CD4-positive, alpha-beta T cell treated with Interleukin-12 subunit alpha and Interleukin-12 subunit beta, for 1 hour (primary cell): ENCODE results near the gene RGS7.
"Not testable (repeated sequence)": the region's sequence is repeated elsewhere in the genome, so short reads cannot be mapped to it uniquely, and the experiment has no call there.

Experiments
- DNase-seq: peaks from one replicate; pipeline ENCODE4 v3.0.0-alpha.2; 2020

RGS7 gene

DNA sequence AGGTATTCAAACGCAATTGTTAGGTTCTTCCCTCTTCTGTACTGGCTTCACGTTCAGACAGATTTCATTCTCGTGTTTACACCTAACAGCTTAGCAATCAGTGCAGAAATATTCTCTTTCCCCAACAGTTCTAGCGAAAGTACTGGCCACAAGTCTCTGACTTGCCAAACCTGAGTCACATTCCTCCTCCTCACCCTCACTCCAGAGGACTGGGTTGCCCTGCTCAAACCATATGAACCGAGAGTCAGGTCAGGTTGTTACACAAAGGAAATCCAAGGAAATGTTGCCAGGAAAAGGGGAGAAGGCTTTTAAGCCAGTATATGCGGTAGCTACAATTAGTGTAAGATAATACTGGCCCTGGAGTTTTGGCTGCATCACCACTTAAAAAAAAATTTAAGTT lies 282.5 kb downstream of the RGS7 start:
- no peak for DNase-seq

DNA sequence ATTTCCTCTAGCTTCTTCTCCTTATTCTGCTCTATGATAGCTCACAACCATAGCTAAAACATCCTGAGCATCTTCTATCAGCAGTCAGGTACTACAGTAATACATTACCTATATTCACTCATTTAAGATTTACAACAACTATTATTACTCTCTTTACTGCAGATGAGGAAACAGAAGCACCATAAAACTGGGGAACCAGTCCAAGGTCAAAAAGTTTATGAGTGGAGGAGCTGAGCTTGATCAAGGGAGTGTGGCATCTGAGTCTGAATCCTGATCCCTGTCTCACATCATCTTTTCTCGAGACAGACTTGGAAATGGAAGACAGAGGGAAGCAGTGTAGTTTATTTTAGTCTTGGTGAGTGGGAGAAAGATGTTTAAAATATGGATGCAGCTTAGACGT lies 288.6 kb downstream of the RGS7 start:
- DNase-seq, result no peak

DNA sequence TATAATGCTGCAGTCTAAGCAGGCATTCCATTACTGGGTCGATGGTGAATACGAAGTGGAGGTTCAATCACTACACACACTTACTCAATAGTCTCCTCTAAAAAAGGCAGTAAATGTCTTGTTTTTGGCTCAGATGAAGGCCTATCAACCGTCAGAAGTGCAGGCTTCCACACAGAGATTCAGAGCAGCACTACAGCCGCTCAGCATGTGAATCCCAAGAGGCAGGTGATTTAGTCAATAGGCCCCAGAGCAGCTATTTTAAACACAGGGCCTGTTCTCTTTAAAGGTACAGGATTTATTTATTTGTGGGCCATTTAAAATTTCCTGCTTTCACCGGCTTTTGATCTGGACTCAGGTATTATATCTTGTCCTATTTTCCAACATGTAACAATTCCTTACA lies 293.7 kb downstream of the RGS7 start:
- DNase-seq, result no peak

DNA sequence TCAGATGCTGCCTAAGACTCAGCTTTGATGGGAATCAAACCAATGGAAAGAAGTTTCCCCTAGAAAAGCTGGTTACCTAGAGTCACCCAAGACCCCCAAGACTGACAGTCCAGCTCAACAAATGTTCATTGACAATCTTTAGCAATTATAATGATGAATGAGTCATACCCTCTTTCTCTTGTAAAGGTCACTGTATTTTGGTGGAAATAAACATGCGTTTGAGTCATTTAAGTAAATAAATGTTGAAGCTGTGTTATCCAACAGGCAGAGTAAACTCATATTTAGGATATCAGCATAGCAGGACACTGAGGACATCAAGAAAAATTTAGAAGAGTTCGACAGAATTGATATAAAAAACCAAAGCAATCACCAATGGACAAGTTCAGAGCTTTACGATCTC lies 295.9 kb downstream of the RGS7 start:
- DNase-seq, result no peak

DNA sequence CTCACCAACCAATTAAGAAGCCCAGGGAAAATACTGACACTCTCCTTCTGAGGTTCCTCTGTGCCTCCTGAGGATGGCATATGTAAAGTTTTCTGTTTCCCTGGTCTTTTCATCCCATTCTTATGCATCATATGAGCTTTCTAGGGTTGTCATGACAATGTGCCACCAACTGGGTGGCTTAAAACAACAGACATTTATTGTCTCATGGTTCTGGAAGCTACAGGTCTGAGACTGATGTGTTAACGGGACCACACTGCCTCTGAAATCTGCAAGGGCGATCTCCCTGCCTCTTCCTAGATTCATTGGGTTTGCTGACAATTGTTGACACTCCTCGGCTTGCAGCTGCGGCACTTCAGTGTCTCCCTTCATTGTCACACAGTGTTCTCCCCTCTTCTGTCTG lies 308.4 kb downstream of the RGS7 start:
- DNase-seq, result no peak

DNA sequence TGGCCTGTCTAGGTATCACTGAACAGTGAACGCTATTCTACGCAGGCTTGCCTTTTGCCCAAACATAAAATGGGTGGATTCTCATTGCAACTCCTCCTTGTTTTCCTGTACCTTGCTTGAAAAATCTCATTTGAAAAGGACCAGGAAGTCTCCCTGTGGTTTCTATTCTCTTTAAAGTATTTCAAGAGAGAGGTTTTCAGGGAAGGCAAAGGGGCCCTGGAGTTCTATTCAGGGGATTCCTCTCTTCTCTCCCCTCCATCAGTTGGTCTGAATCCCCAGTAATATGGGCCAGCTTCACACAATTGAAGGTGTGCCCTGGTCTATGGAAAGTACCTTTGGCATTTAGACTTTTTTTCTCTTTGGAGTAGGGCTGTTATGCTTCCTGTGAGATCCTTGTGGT lies 311.3 kb downstream of the RGS7 start:
- DNase-seq, result no peak

DNA sequence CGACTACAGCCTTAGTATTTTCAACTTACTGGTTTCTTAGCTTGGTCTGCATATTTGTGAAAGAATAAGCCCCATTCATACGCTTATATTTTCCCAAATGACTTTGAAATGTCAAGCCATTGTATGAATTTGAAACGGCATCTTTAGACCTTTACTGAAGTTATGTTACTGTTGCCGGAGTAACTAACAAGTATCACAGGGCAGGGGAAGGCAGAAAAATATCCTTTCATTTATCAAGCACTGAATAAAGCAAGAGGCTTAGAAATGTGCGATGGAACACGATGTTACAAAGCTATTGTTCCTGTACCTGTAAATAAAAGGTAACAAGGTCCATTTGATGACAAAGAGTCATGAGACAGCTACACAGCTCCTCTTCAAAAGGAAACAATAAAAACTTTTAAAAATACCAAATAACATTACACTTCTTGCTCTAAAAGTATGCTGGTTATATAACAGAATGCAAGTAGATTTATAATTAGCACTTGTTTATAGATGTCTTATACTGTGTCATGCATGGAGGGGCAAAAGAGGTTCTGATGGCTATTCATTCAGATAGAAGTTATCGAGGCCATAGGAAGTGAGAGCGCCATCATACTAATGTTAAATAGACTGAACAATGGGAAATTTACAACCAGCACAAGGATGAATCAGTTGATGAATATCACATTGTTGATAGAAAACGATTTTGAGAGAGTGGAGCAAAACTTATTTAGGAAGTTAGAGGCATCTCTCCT lies 322.6 kb downstream of the RGS7 start:
- DNase-seq, result no peak

DNA sequence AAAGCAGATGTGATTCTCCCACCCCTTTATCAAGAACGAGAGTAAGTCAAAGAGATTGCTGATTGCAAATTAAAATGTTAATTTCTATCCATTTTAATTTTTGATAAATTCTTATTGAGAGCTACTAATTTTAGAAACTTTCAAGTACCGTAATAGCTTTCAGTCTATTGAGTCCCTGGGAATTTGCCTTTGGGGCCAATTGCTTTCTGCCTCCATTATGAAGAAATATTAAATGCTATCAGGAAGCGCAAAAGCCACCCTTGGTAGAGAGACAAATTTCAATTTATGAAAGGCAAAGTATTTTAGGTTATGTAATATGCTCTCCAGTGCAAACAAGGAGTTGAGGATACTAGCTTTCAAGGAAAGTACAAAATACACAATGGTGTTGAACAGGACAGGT lies 332.2 kb downstream of the RGS7 start:
- no peak for DNase-seq

DNA sequence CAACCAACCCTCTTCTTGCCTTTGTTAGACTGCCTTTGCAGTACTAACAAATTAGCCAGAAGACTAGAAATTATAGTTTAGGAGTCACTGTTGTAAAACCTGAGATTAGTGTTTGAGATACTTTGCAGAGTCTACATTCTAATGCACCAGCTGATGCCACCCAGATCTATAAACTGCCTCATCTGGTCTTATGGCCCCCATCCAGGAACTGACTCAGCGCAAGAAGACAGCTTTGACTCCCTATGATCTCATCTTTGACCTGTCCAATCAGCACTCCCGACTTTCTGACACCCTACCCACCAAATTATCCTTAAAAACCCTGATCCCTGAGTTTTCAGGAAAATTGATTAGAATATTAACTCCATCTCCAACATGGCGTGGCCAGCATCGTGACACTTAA lies 334.6 kb downstream of the RGS7 start:
- DNase-seq, result no peak

DNA sequence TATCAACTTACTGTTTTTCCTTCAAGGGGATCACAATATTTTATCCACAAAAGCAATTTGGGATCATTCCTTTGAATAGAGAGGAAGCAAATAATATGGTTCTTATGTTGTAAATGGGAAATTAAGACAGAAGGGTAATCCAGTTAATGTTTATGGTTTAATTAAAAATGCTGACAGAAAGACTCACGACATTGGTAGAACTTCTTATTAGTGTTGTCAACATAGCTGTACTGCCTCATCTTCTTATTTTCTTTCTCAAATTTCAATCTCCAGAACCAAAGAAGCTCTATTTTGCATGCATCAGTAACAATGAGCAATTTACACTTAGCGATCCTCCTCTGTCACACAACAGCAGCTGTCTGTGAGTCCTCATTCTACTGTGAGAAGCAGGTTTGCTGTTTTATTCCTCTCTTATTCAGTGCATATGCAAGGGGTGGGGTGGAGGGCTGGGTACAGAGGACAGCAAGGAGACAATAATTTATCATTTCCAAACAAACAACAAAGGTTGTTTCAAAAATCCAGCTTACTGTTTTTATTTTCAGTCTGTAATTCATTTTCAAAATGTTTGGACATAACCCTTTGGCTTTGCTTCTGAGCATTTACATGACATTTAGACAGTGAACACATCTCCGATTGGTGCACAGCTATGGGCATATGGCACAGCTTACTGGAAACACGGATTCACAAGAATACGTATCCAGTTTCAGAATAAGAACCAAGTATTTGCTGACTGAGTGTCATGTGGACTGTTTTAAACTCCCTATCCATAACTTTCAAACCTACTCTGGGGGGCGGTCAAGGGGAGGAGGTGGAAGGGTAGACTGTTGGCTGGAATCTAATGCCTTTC lies 335.9 kb downstream of the RGS7 start:
- no peak for DNase-seq

DNA sequence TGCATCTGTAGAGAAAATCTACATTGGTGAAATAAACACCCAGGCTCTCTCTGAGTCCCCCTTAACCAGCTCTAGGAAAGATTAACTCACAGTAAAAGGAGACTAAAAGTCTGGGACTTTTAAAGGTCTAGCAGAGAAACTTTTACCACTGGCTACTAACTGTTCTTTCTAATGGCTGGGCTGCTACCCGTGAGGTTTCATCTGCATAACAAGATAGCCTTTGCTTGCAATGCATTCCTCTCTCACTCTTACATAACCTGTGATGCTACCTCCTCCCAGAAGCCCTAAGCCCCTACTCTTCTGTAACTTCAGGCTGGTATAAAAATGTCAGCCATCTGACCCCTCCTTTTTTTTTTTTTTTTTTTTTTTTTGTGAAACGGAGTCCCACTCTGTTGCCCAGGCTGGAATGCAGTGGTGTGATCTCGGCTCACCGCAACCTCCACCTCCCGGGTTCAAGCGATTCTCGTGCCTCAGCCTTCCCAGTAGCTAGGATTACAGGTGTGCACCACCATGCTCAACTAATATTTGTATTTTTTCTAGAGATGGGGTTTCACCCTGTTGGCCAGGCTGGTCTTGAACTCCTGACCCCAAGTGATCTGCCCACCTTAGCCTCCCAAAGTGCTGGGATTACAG lies 344.2 kb downstream of the RGS7 start:
- DNase-seq, result no peak

DNA sequence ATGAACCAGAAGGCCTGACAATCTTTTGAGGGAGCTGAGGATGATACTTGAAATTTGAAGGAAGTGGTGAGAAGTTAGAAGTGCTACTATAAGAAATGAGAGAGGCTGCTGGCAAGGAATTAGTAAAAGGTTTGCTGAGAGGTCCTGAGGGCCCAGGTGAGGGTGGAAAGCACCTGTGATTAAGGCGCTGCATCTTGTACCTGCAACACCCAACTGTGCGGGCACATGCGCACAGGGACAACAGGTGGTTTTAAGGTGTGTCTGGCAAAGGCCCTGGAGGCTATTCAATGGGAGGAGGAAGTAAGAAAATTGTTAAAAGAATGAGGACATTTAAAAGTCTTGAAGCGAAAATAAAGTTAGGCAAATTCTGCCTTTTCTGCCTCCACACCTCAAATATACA lies 349.3 kb downstream of the RGS7 start:
- DNase-seq, result no peak

DNA sequence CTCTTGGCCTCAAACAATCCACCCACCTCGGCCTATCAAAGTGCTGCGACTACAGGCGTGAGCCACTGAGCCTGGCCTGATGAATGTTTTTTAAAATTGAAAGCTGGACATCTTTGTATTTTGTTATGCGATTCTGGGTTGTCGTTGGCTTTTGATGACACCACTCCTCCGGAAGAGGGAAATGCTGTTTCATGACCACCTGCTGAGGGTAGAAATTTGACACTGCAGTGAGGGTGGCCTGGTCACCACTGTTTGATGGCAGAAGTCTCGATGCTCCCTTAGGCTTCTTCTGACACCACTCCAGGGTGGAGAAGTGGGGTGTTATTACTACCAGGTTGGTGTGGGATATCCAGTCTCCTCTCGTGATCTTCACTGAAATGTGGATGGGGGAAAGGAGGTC lies 357.2 kb downstream of the RGS7 start:
- DNase-seq, result no peak

DNA sequence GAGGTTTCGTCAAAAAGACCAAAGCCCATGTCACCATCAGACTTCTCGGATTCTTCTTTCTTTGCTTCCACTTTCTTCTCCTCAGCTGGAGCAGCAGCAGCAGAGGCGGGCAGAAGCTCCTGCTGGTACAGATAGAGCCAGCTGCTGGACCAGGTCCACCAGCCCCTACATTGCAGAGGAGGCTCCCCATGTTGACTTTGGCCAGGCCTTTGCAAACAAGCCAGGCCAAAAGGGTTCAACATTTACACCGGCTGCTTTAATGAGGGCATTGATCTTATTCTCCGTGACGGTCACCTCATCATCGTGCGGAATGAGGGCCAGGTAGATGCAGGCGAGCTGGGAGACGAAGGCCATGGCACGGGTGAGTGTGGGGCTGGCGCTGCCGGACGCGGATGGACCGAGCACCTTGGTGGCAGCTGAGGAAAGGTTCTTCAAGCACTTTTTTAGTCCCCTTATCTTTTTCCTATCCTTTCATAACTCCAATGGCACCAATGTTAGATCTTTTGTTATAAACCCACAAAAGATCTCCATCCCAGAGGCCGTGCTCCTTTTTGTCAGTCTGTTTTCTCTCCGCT lies 358.5 kb downstream of the RGS7 start:
- no peak for DNase-seq

DNA sequence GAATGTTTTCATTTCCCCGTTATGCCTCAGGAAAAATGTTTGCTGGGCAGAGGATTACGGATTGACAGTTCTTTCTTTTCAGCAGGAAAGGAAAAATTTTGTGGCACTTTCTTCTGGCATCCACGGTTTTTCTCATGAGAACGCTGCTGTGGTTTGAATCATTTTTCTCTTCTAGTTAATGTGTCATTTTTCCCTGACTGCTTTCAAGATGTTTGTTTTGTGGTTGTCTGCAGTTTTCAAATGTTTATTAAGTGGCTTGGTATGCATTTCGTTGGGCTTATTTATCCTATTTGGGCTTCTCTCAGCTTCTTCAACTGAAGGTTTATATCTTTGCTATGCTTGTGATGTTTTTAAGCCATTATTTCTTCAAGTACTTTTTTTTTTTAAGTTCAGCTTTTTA lies 359.0 kb downstream of the RGS7 start:
- DNase-seq, result no peak

DNA sequence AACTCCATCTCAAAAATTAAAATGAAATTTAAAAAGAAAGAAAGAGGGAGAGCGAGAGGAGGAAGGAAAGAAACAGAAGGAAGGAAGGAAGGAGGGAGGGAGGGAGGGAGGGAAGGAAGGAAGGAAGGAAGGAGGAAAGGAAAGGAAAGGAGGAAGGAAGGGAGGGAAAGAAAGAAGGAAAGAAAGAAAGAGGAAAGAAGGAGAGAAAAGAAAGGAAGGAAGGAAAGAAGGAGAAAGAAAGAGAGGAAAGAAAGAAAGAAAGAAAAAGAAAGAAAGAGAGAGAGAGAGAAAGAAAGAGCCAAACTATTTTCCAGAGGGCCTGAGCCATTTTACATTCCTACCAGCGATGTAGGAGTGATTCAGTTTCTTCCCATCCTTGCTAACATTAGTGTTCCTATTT lies 364.0 kb downstream of the RGS7 start:
- DNase-seq, result no peak

DNA sequence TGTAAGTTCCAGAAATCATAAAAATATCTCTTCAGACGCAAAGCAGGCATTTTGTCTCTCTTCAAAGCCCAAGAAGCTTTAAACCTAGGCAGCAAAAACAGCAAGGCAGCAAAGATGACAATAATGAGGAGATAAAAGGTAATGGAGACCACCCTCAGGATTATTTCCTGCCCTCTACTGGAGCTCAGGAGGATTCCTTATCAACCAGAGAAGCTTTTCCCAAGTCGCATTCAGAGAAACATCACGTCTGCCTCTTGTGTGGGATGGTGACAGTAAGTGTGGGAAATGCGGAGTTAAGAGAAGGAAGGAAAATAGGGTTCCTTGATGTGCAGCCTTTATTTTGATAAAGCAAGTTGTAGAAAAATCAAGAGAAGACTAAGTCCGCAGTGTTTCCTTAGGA lies 365.8 kb downstream of the RGS7 start:
- no peak for DNase-seq

DNA sequence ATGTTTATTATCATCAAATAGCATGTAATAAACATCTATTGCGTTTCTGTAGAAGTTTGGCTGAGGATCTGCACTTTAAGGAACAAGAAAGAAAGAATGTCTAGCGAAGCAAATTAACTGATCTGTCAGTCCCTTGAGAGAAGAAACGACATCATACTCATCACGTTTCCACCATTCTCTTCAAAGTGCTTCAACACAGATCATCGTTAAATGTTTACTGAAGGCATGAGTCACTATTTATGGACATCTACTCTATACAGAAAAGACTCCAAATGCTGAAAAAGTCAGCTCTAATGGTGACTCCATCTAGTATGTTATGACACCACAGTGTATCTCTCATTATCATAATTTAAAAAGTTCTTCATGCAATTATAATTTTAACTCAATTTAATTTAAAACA lies 369.1 kb downstream of the RGS7 start:
- no peak for DNase-seq

DNA sequence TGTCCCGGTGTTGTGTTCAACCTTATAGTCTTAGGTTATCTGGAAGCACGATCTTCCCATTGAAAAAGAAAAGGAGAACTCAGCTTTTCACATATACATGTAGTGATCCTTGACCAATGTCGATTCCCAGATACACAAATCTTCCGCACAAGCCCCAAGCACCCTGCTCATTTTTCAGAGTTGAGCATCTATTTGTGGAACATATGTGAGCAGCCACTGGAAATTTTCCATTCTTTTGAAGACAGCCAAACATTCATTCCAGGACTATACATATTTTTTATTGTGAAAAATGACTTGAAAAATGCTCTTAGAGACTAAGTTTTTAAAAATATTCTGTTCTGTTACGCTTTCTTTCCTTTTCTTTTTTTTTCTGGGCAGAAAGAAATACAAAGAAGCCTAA lies 371.9 kb downstream of the RGS7 start:
- DNase-seq, result no peak

DNA sequence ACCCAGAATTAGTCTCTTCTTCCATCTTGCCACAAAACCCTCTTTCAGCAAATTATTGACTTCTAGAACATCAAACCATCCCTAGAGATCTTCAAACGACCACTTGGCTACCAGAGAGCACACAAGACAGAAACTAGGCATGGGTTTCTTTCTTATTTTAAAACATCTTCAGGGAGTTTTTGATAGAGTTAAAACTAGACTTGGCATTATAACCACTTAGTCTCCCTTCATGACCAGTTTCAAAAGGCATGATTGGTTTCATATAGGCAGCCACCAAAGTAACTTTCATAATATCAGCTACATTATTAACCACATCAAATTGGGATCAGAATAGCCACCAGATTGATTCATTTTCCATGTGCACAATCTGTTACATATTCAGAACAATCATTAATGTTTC lies 376.7 kb downstream of the RGS7 start:
- no peak for DNase-seq

DNA sequence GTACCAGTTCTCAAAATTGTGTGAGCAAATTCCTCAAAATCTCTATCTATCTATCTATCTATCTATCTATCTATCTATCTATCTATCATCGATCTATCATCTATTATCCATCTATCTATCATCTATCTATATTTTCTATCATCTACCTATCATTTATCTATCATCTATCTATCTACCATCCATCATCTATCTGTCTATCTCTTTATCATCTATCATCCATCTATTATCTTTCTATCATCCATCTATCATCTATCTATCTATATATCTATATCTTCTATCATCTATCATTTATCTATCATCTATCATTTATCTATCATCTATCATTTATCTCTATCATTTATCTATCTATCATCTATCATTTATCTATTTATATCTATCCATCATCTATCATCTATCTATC lies 380.3 kb downstream of the RGS7 start:
- DNase-seq, result no peak

DNA sequence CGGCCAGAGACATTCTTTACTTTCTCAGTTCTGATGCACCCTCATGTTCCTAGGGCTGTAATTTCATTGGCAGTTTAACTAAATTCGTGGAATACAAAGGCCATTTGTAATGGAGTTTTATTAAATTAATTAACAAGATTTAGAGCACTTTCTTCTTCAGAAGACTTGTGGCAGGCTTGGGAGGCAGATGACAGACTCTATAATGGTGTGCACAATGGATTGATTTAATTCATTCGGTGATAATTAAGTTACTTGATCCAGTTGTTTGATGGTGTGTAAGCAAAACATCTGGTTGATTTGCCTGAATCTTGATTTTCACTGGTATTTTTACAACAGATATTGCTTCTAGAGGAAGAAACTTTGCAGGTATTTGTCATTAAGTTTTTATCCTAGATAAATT lies 383.1 kb downstream of the RGS7 start:
- DNase-seq, result no peak

DNA sequence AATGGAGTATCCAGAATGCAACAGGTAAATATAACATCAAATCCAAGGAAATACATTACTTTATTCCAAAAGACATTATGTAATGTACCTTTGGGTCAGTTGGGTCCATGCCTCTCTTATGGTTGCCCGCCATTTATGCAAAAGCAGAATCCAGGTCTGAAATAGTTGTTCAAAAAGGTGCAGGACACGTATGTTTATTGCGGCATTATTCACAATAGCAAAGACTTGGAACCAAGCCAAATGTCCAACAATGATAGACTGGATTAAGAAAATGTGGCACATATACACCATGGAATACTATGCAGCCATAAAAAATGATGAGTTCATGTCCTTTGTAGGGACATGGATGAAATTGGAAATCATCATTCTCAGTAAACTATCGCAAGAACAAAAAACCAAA lies 384.9 kb downstream of the RGS7 start:
- not testable (repeated sequence) for DNase-seq

DNA sequence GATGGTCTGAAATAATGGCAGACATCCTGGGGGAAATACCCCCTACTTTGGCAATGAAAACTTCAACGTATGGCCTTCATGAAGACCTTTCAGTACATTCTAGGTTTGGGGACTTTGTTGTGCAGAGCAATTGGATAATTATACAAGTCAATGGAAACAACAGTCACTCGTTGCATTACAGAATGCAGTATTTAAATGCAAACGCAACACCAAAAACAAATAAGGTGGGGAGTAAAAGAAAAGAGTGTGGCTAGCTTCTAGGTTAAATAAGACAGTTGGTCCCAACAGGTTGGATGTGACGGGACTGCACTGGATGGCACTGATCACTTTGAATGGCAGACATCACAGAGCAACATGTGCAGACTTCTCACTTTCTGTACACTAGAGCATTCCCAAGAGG lies 386.8 kb downstream of the RGS7 start:
- DNase-seq, result no peak
